HepG2 (cell line): ENCODE data around the gene ACTN2. TPM values are rescaled to one million over a fixed set of nuclear protein-coding genes. Genes with fewer than 3 reads are reported as not detected.

ENCODE experiments used
- ATAC-seq: fragments of 200-7000 bp; cut with Tn5 transposase; 3 replicates; pipeline ENCODE4 v1.9.1; 2020; ENCODE audit warnings: mild to moderate bottlenecking, moderate library complexity
- BruUV-seq: library from RNA; stranded (reverse); fragments of 400-500 nt; replicated peaks from 2 replicates; lab custom pipeline; 2021; lab: Mats Ljungman, UMichigan
- CTCF ChIA-PET: fragments of 300-600 bp; formaldehyde crosslinking; extraction: SDS; loops from one replicate; lab custom pipeline; 2021; ENCODE audit warnings: low total read pairs, inconsistent platforms, low intra/inter-chr PET ratio; lab: Yijun Ruan, JAX
- POLR2A ChIA-PET: fragments of 350-600 bp; sonication (Branson Sonifier 250); formaldehyde crosslinking; loops from one replicate; lab custom pipeline; 2020; ENCODE audit warnings: antibody characterized with exemption, inconsistent platforms; lab: Yijun Ruan, JAX
- DNase-seq: peaks from one replicate; pipeline ENCODE4 v3.0.0-alpha.2; 2015; ENCODE audit warnings: low spot score
- FAIRE-seq: peaks from 3 replicates; lab custom pipeline; 2011; peaks lifted over from hg19 to GRCh38; lab: Jason Lieb, UNC
- H2AFZ ChIP-seq: one replicate; pipeline ENCODE4 v1.6.1; 2011; ENCODE audit warnings: low read length, inconsistent platforms
- H3K27ac ChIP-seq: fragments of 300-600 bp; 3 replicates; pipeline ENCODE4 v1.8.0; 2011; ENCODE audit warnings: mixed run types, mild to moderate bottlenecking, mixed read lengths, low read length, inconsistent platforms; ENCODE audit not compliant: insufficient read depth; ENCODE audit errors: extremely low read length
- H3K27me3 ChIP-seq, 2 experiments: fragments of 200-600 bp in 1 of 2; 2 replicates in 1 of 2; 3 replicates in 1 of 2; pipeline versions ENCODE4 v1.6.0 to v1.8.0; 2011; ENCODE audit warnings: low read length in 2 of 2, mild to moderate bottlenecking in 2 of 2, moderate library complexity in 2 of 2, inconsistent platforms in 1 of 2; ENCODE audit not compliant: insufficient read depth in 2 of 2, control insufficient read depth in 1 of 2
- H3K36me3 ChIP-seq, 2 experiments: fragments of 200-600 bp in 1 of 2; replicated peaks in 1 of 2; 2 replicates in 1 of 2; 3 replicates in 1 of 2; pipeline versions ENCODE4 v1.5.1 to v1.8.0; 2011; ENCODE audit warnings: low read length in 2 of 2, inconsistent platforms in 1 of 2; ENCODE audit not compliant: insufficient read depth in 2 of 2, control insufficient read depth in 1 of 2
- H3K4me1 ChIP-seq: 2 replicates; pipeline ENCODE4 v1.5.1; 2012; ENCODE audit warnings: low read length, inconsistent platforms; ENCODE audit not compliant: insufficient read depth
- H3K4me2 ChIP-seq: 2 replicates; pipeline ENCODE4 v1.6.0; 2011; ENCODE audit warnings: low read depth, low read length, inconsistent platforms
- H3K4me3 ChIP-seq, 3 experiments: fragments of 200-600 bp in 1 of 3; sonication (generic), shearing (Covaris generic) in 1 of 3; replicated peaks in 1 of 3; 2 replicates each; pipeline ENCODE4 v1.5.1; 2011 to 2016; ENCODE audit warnings: low read length in 3 of 3, inconsistent platforms in 2 of 3, low read depth in 2 of 3, mild to moderate bottlenecking in 2 of 3, control low read depth in 1 of 3, mixed read lengths in 1 of 3; ENCODE audit not compliant: insufficient read depth in 1 of 3
- H3K79me2 ChIP-seq: one replicate; pipeline ENCODE4 v1.6.1; 2011; ENCODE audit warnings: low read length, inconsistent platforms; ENCODE audit not compliant: insufficient read depth
- H3K9ac ChIP-seq: 2 replicates; pipeline ENCODE4 v1.6.0; 2011; ENCODE audit warnings: mild to moderate bottlenecking, low read depth, low read length, inconsistent platforms; ENCODE audit not compliant: insufficient read depth
- H3K9me3 ChIP-seq: 2 replicates; pipeline ENCODE4 v1.5.1; 2012; ENCODE audit warnings: mild to moderate bottlenecking, low read length
- H4K20me1 ChIP-seq: 2 replicates; pipeline ENCODE4 v1.6.0; 2011; ENCODE audit warnings: inconsistent platforms, mild to moderate bottlenecking, low read length, moderate library complexity; ENCODE audit not compliant: insufficient read depth
- CBX1 ChIP-seq: IDR thresholded peaks from one replicate; pipeline ENCODE4 v1.6.1; 2016; ENCODE audit warnings: antibody characterized with exemption, low read depth
- DNMT1 ChIP-seq: sonication (generic); formaldehyde crosslinking; IDR thresholded peaks from 2 replicates; pipeline ENCODE4 v1.5.1; 2020; ENCODE audit warnings: mild to moderate bottlenecking, missing genetic modification reagents
- HOXA5 ChIP-seq: sonication (generic); formaldehyde crosslinking; IDR thresholded peaks from 2 replicates; pipeline ENCODE4 v1.4.0; 2020; ENCODE audit warnings: missing genetic modification reagents
- IRX3 ChIP-seq: sonication (generic); formaldehyde crosslinking; IDR thresholded peaks from 2 replicates; pipeline ENCODE4 v1.8.1; 2023; ENCODE audit warnings: mild to moderate bottlenecking, low read depth, missing genetic modification reagents, borderline replicate concordance
- KAT2B ChIP-seq: fragments of 150-350 bp; IDR thresholded peaks from 2 replicates; pipeline ENCODE4 v1.6.1; 2014; ENCODE audit warnings: low read depth, low read length, borderline replicate concordance
- NCOA2 ChIP-seq: sonication (generic); formaldehyde crosslinking; IDR thresholded peaks from 2 replicates; pipeline ENCODE4 v1.8.0; 2022; ENCODE audit warnings: inconsistent platforms
- ONECUT2 ChIP-seq: sonication (generic); formaldehyde crosslinking; IDR thresholded peaks from 2 replicates; pipeline ENCODE4 v1.4.0; 2020; ENCODE audit warnings: missing genetic modification reagents
- RBFOX2 ChIP-seq: fragments of 200-400 bp; formaldehyde crosslinking; IDR thresholded peaks from 2 replicates; pipeline ENCODE4 v1.6.1; 2017; ENCODE audit warnings: low read depth, mild to moderate bottlenecking, low read length
- SMAD3 ChIP-seq: sonication (generic); formaldehyde crosslinking; IDR thresholded peaks from 2 replicates; pipeline ENCODE4 v1.4.0; 2020; ENCODE audit warnings: missing genetic modification reagents
- TOE1 ChIP-seq: sonication (generic); formaldehyde crosslinking; IDR thresholded peaks from 2 replicates; pipeline ENCODE4 v1.4.0; 2020; ENCODE audit warnings: mild to moderate bottlenecking, missing genetic modification reagents
- ZNF589 ChIP-seq: sonication (generic); formaldehyde crosslinking; conservative IDR thresholded peaks from 2 replicates; pipeline ENCODE4 v1.8.0; 2022; ENCODE audit warnings: mild to moderate bottlenecking, moderate library complexity, missing genetic modification reagents
- ZNF776 ChIP-seq: sonication (generic); formaldehyde crosslinking; IDR thresholded peaks from 2 replicates; pipeline ENCODE4 v1.4.0; 2020; ENCODE audit warnings: mild to moderate bottlenecking, missing genetic modification reagents
- WGBS: methylation state at CpG from one replicate; pipeline ENCODE4 v1.1.6; 2017; ENCODE audit warnings: low lambda C conversion rate; 5-methylcytosine and 5-hydroxymethylcytosine counted together
- in situ Hi-C: cut with HindIII; loops from 2 replicates; pipeline ENCODE4 v1.10.0; 2017; ENCODE audit warnings: low pct_unique_long_range_greater_than_20kb; ENCODE audit not compliant: extremely low pct_ligation_motif_present
- intact Hi-C: fragments of 100-400 bp; cut with micrococcal nuclease; formaldehyde crosslinking; loops from one replicate; pipeline ENCODE4 v1.10.0; 2022; ENCODE audit not compliant: unreplicated experiment
- polyA plus RNA-seq, 8 experiments: library from polyadenylated mRNA; depleted of rRNA in 3 of 8; stranded (reverse) in 7 of 8; unstranded in 1 of 8; fragments of >200 nt; fragmentation: Illumina TruSeq in 4 of 8; extraction: Trizol in 4 of 8; gene quantifications; 2 replicates each; pipeline versions ENCODE4 v1.2.1 to v1.2.3, GENCODE V29; 2011 to 2016; ENCODE audit warnings: low read depth in 4 of 8, missing spikeins in 1 of 8, mixed read lengths in 1 of 8; ENCODE audit not compliant: insufficient read depth in 1 of 8
- total RNA-seq, 5 experiments: library from RNA; depleted of rRNA; stranded (reverse); fragments of >200 nt; fragmentation: Illumina TruSeq; extraction: Trizol; gene quantifications; 2 replicates each; pipeline ENCODE4 v1.2.3, GENCODE V29; 2016; ENCODE audit warnings: low read depth in 1 of 5
- TF ChIP-seq, protein P1 (sequence below): sonication (generic); formaldehyde crosslinking; conservative IDR thresholded peaks from 2 replicates; pipeline ENCODE4 v1.4.0; 2020; ENCODE audit warnings: missing genetic modification reagents

The ACTN2 gene
- total and polyA plus RNA-seq, 2 of the 13 experiments (the other 11 are each of a cell fraction or from before 2014, with no cell fraction given): 0.04 to 0.13 TPM

DNA sequence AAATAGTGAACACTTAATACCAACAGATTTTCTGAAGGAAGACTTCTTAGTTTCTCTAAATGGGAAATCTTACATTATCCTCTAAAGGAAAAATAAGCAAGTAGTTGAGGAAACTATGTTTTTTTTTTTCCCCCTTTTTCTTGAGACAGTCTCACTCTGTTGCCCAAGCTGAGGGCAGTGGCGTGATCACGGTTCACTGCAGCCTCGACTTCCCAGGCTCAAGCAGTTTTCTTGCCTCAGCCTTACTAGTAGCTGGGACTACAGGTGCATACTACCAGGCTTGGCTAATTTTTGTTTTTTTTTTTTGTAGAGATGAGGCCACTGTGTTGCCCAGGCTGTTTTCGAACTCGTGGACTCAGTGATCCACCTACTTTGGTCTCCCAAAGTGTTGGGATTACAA lies 112.7 kb downstream of the ACTN2 start (continued):
- TF ChIP-seq NCOA2: no peak
- no peak for TF ChIP-seq CBX1
- TF ChIP-seq HOXA5 (CRISPR knock-in tag): no peak
- no peak for TF ChIP-seq TOE1 (CRISPR knock-in tag)
- TF ChIP-seq, protein P1, sequence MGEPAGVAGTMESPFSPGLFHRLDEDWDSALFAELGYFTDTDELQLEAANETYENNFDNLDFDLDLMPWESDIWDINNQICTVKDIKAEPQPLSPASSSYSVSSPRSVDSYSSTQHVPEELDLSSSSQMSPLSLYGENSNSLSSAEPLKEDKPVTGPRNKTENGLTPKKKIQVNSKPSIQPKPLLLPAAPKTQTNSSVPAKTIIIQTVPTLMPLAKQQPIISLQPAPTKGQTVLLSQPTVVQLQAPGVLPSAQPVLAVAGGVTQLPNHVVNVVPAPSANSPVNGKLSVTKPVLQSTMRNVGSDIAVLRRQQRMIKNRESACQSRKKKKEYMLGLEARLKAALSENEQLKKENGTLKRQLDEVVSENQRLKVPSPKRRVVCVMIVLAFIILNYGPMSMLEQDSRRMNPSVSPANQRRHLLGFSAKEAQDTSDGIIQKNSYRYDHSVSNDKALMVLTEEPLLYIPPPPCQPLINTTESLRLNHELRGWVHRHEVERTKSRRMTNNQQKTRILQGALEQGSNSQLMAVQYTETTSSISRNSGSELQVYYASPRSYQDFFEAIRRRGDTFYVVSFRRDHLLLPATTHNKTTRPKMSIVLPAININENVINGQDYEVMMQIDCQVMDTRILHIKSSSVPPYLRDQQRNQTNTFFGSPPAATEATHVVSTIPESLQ (CRISPR knock-in tag): no peak
- no peak for TF ChIP-seq SMAD3
- no peak for TF ChIP-seq ZNF776 (CRISPR knock-in tag)
- TF ChIP-seq DNMT1 (CRISPR knock-in tag): no peak

DNA sequence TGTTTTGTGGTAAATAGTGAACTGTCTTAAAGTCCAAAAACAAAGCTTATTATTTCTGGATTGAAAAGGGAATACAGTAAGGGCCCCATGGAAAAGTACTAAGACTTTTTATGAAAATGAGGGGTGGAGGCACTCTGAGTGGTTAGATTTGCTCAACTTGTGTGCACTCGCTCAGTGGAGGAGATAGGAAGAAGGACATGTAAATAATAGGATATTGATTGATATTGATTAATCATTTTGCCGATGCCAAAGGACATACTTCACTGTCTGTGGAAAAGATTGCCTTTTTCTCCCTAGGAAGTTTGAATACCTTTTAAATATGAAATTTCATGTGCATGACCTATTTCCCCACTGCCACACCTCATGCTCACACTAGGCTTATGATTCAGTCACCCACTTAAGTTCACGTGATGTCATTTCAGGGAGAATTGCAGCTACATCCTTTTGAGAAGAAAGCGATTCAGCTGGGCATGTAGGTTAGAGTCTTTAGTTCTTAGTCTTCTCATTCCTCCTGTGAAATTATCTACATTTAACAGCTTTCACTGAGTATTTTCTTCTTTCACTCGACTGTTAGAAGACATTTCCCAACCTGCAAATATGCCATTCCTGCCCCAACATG lies 113.8 kb downstream of the ACTN2 start:
- no peak overlapping the region for H3K9ac ChIP-seq
- 97% methylated on average over 5 of the region's 5 CpGs for WGBS
- ChIA-PET POLR2A (interaction anchor here (0.9 kb wide), 1 partner anchor 62 kb away, joined by 3 read pairs; no protein-coding TSS in a partner anchor), CTCF (no interaction called here)
- H3K4me2 ChIP-seq: no peak overlapping the region
- no peaks in the 10 kb centered on the region for H3K9me3 ChIP-seq
- DNase-seq (no peak), FAIRE-seq (no peak), ATAC-seq (no peak)
- in situ Hi-C loops: no loop called here
- no TSS peak for BruUV-seq
- intact Hi-C loops: no loop called here
- H3K79me2 ChIP-seq: peaks cover 79% of the 10 kb centered on the region
- no peak overlapping the region for H3K4me3 ChIP-seq
- no peaks in the 10 kb centered on the region for H3K27me3 ChIP-seq
- H2AFZ ChIP-seq: no peak overlapping the region
- H3K4me1 ChIP-seq: peaks cover 30% of the 10 kb centered on the region
- H3K36me3 ChIP-seq: peaks cover 1 to 17% of the 10 kb centered on the region in 2 experiments
- H4K20me1 ChIP-seq: no peaks in the 10 kb centered on the region
- TF ChIP-seq IRX3 (CRISPR knock-in tag) (no peak), RBFOX2 (peak; percentile 42; the same call in 1 of the 2 replicates), KAT2B (peak; percentile 85; the same call in 1 of the 2 replicates), ONECUT2 (CRISPR knock-in tag) (peak; percentile 76), ZNF589 (CRISPR knock-in tag) (no peak)
- no peak overlapping the region for H3K27ac ChIP-seq
